K562 (cell line): Measurements from ENCODE around the gene DYNLT2. TPM values are rescaled to one million over a fixed set of nuclear protein-coding genes. Genes with fewer than 3 reads are reported as not detected.

Experiments
- CBX2 ChIP-seq: fragments of 200-600 bp; sonication (generic); IDR thresholded peaks from one replicate; pipeline ENCODE4 v1.6.1; 2012; ENCODE audit warnings: mild to moderate bottlenecking, low read length, inconsistent platforms; ENCODE audit not compliant: insufficient read depth, poor library complexity, severe bottlenecking
- CHD2 ChIP-seq: IDR thresholded peaks from 2 replicates; pipeline ENCODE4 v1.6.1; 2011; ENCODE audit warnings: low read depth, low read length
- CREM ChIP-seq: IDR thresholded peaks from 2 replicates; pipeline ENCODE4 v1.6.1; 2014; ENCODE audit warnings: antibody characterized with exemption, low read depth
- DMBX1 ChIP-seq: fragments of 250-450 bp; sonication (Bioruptor Pico); IDR thresholded peaks from 2 replicates; pipeline ENCODE4 v1.8.0; 2022; ENCODE audit warnings: inconsistent platforms, mild to moderate bottlenecking, moderate library complexity, borderline replicate concordance
- E2F3 ChIP-seq: fragments of 250-450 bp; sonication (Bioruptor Pico); IDR thresholded peaks from 2 replicates; pipeline ENCODE4 v1.4.0; 2020; ENCODE audit warnings: mild to moderate bottlenecking
- FOXO4 ChIP-seq: fragments of 450-650 bp; formaldehyde crosslinking; IDR thresholded peaks from 2 replicates; pipeline ENCODE4 v1.4.0; 2020; ENCODE audit warnings: mild to moderate bottlenecking, moderate library complexity
- GABPB1 ChIP-seq: sonication (generic); formaldehyde crosslinking; IDR thresholded peaks from 2 replicates; pipeline ENCODE4 v1.8.0; 2022; ENCODE audit warnings: mild to moderate bottlenecking, missing genetic modification reagents
- HSF4 ChIP-seq: fragments of 250-450 bp; sonication (Bioruptor Pico); IDR thresholded peaks from 2 replicates; pipeline ENCODE4 v2.1.2; 2022; ENCODE audit warnings: mild to moderate bottlenecking, moderate library complexity, borderline replicate concordance
- KAT7 ChIP-seq: sonication (generic); formaldehyde crosslinking; IDR thresholded peaks from 2 replicates; pipeline ENCODE4 v1.8.0; 2022; ENCODE audit warnings: missing genetic modification reagents, mild to moderate bottlenecking, borderline replicate concordance
- KDM1A ChIP-seq, 2 experiments: fragments of 450-650 bp; IDR thresholded peaks; 2 replicates each; pipeline ENCODE4 v1.6.1; 2016; ENCODE audit warnings: mild to moderate bottlenecking in 2 of 2
- KLF1 ChIP-seq: fragments of 450-650 bp; IDR thresholded peaks from 2 replicates; pipeline ENCODE4 v1.6.1; 2016; ENCODE audit warnings: missing genetic modification characterization, missing compliant biosample characterization
- PHF20 ChIP-seq: fragments of 450-650 bp; IDR thresholded peaks from 2 replicates; pipeline ENCODE4 v1.6.1; 2018; ENCODE audit not compliant: partially characterized antibody
- RBM22 ChIP-seq: fragments of 200-400 bp; formaldehyde crosslinking; IDR thresholded peaks from 2 replicates; pipeline ENCODE4 v1.6.1; 2018; ENCODE audit warnings: low read length, low read depth; ENCODE audit not compliant: poor library complexity, severe bottlenecking
- THRA ChIP-seq: fragments of 450-650 bp; IDR thresholded peaks from 2 replicates; pipeline ENCODE4 v1.6.1; 2017; ENCODE audit warnings: mild to moderate bottlenecking, moderate library complexity
- WHSC1 ChIP-seq: IDR thresholded peaks from one replicate; pipeline ENCODE4 v1.6.1; 2012; ENCODE audit warnings: low read length, control low read depth, inconsistent platforms
- YBX1 ChIP-seq: fragments of 450-650 bp; IDR thresholded peaks from 2 replicates; pipeline ENCODE4 v1.7.1; 2016; ENCODE audit warnings: mild to moderate bottlenecking
- YY1 ChIP-seq, 3 experiments: IDR thresholded peaks; 2 replicates each; pipeline ENCODE4 v1.6.1; 2011; ENCODE audit warnings: low read length in 2 of 3, mild to moderate bottlenecking in 2 of 3, moderate library complexity in 2 of 3, borderline replicate concordance in 1 of 3, control low read depth in 1 of 3, low read depth in 1 of 3; ENCODE audit not compliant: insufficient read depth in 3 of 3, insufficient replicate concordance in 2 of 3, control insufficient read depth in 1 of 3, insufficient read length in 1 of 3; ENCODE audit errors: extremely low read depth in 1 of 3
- ZFP30 ChIP-seq: fragments of 250-450 bp; sonication (Bioruptor Pico); IDR thresholded peaks from 2 replicates; pipeline ENCODE4 v1.8.0; 2022; ENCODE audit warnings: moderate library complexity, mild to moderate bottlenecking, inconsistent platforms, borderline replicate concordance
- ZNF316 ChIP-seq: fragments of 450-650 bp; IDR thresholded peaks from 2 replicates; pipeline ENCODE4 v1.6.1; 2016
- ZNF431 ChIP-seq: sonication (generic); formaldehyde crosslinking; IDR thresholded peaks from 2 replicates; pipeline ENCODE4 v1.8.0; 2022; ENCODE audit warnings: mild to moderate bottlenecking, missing genetic modification reagents
- polyA plus RNA-seq, 8 experiments: library from polyadenylated mRNA; depleted of rRNA in 4 of 8; stranded (reverse) in 5 of 8; unstranded in 3 of 8; fragments of >200 nt; fragmentation: Nextera tagmentation in 2 of 8; fragmentation: Illumina TruSeq in 1 of 8; extraction: Ambion mirVana in 2 of 8; extraction: Trizol in 1 of 8; gene quantifications; 2 replicates each; pipeline versions ENCODE4 v1.2.1 to v1.2.3, GENCODE V29; 2011 to 2014; ENCODE audit warnings: inconsistent platforms in 1 of 8, missing spikeins in 1 of 8
- total RNA-seq, 7 experiments: library from RNA; depleted of rRNA in 6 of 7; stranded (reverse); fragments of >200 nt in 6 of 7; fragmentation: Illumina TruSeq in 2 of 7; extraction: Trizol in 2 of 7; gene quantifications; 2 replicates each; pipeline versions ENCODE4 v1.2.1 to v1.2.3, GENCODE V29; 2011 to 2021; ENCODE audit warnings: low replicate concordance in 1 of 7
- TF ChIP-seq, protein P1 (sequence below): fragments of 450-650 bp; formaldehyde crosslinking; IDR thresholded peaks from 2 replicates; pipeline ENCODE4 v1.4.0; 2022; ENCODE audit warnings: missing genetic modification characterization
- TF ChIP-seq, protein P2 (sequence below): fragments of 250-450 bp; sonication (Bioruptor Pico); IDR thresholded peaks from 2 replicates; pipeline ENCODE4 v1.9.0; 2021; ENCODE audit warnings: mild to moderate bottlenecking
- TF ChIP-seq, protein P3 (sequence below): fragments of 250-450 bp; sonication (Bioruptor Pico); IDR thresholded peaks from 2 replicates; pipeline ENCODE4 v1.5.0; 2021

Gene DYNLT2
- total and polyA plus RNA-seq, 9 of the 15 experiments (the other 6 are each of a cell fraction or from before 2014, with no cell fraction given) = 2.0 to 12.8 (median 6.3) TPM

- TF ChIP-seq, protein P1, sequence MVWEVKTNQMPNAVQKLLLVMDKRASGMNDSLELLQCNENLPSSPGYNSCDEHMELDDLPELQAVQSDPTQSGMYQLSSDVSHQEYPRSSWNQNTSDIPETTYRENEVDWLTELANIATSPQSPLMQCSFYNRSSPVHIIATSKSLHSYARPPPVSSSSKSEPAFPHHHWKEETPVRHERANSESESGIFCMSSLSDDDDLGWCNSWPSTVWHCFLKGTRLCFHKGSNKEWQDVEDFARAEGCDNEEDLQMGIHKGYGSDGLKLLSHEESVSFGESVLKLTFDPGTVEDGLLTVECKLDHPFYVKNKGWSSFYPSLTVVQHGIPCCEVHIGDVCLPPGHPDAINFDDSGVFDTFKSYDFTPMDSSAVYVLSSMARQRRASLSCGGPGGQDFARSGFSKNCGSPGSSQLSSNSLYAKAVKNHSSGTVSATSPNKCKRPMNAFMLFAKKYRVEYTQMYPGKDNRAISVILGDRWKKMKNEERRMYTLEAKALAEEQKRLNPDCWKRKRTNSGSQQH (CRISPR knock-in tag) = no peak
- TF ChIP-seq ZNF431 (CRISPR knock-in tag) (no peak), E2F3 (no peak), RBM22 (no peak), YY1 (IDR thresholded peaks at IDR 0.05; ENCODE audit: borderline replicate concordance in 1 of 3, control insufficient read depth in 1 of 3, extremely low read depth in 1 of 3, insufficient read depth in 3 of 3, insufficient read length in 1 of 3, insufficient replicate concordance in 2 of 3, low read depth in 1 of 3, low read length in 2 of 3) (no peak), YBX1 (no peak), ZNF316 (no peak), PHF20 (no peak), KLF1 (tag) (no peak), DMBX1 (no peak), CHD2 (no peak), WHSC1 (no peak), CBX2 (no peak), KAT7 (CRISPR knock-in tag) (no peak), THRA (no peak), HSF4 (CRISPR knock-in tag) (no peak), FOXO4 (CRISPR knock-in tag) (no peak), GABPB1 (no peak), ZFP30 (CRISPR knock-in tag) (no peak), CREM (peak; percentile 94), KDM1A (IDR thresholded peaks at IDR 0.05) (peak; percentile 67 to 72; a peak in 3 of 4 replicates)
- TF ChIP-seq, protein P2, sequence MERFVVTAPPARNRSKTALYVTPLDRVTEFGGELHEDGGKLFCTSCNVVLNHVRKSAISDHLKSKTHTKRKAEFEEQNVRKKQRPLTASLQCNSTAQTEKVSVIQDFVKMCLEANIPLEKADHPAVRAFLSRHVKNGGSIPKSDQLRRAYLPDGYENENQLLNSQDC (CRISPR knock-in tag) = no peak
- TF ChIP-seq, protein P3, sequence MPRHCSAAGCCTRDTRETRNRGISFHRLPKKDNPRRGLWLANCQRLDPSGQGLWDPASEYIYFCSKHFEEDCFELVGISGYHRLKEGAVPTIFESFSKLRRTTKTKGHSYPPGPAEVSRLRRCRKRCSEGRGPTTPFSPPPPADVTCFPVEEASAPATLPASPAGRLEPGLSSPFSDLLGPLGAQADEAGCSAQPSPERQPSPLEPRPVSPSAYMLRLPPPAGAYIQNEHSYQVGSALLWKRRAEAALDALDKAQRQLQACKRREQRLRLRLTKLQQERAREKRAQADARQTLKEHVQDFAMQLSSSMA (CRISPR knock-in tag) = no peak
Observed at GRCh38 chr6:169725125-169726048, 26.0 kb downstream of the DYNLT2 start (continued).
